ENCODE measurements around the gene CDK11A.
"Not testable (repeated sequence)": the region's sequence is repeated elsewhere in the genome, so short reads cannot be mapped to it uniquely, and the experiment has no call there.

DNA sequence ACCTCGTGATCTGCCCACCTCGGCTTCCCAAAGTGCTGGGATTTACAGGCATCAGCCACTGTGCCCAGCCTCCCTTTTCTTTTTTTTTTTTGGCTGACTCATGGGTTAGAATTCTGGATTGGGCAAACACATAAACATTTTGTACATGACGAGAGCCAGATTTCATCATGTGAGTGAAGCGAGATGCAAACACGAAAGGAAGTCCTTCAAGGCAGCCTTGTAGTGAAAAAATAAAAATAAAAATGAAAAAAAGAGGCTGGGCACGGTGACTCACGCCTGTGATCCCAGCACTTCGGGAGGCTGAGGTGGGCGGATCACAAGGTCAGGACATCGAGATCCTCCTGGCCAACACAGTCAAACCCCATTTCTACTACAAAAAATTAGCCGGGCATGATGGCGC, 16.9 kb upstream of the CDK11A start:
- TF ChIP-seq, protein P1, sequence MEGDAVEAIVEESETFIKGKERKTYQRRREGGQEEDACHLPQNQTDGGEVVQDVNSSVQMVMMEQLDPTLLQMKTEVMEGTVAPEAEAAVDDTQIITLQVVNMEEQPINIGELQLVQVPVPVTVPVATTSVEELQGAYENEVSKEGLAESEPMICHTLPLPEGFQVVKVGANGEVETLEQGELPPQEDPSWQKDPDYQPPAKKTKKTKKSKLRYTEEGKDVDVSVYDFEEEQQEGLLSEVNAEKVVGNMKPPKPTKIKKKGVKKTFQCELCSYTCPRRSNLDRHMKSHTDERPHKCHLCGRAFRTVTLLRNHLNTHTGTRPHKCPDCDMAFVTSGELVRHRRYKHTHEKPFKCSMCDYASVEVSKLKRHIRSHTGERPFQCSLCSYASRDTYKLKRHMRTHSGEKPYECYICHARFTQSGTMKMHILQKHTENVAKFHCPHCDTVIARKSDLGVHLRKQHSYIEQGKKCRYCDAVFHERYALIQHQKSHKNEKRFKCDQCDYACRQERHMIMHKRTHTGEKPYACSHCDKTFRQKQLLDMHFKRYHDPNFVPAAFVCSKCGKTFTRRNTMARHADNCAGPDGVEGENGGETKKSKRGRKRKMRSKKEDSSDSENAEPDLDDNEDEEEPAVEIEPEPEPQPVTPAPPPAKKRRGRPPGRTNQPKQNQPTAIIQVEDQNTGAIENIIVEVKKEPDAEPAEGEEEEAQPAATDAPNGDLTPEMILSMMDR (IDR thresholded peaks at IDR 0.05) = not testable (repeated sequence)
- TF ChIP-seq POLR2A (IDR thresholded peaks at IDR 0.05) = not testable (repeated sequence)

Data from heart left ventricle (tissue), 13 donors.